Breast epithelium (tissue), 4 donors: ENCODE data around the gene FSTL4. TPM values are rescaled to one million over a fixed set of nuclear protein-coding genes. Genes with fewer than 3 reads are reported as not detected.

Experiments
- DNase-seq, 2 donors: peaks; one replicate each; pipeline ENCODE4 v3.0.0-alpha.2; 2019; ENCODE audit warnings: low spot score in 2 of 2
- H3K27ac ChIP-seq, 2 donors: fragments of 200-600 bp; sonication (generic) in 1 of 2; one replicate each; pipeline ENCODE4 v1.5.1; 2016 to 2019; ENCODE audit warnings: mild to moderate bottlenecking in 1 of 2
- H3K27me3 ChIP-seq, 2 donors: fragments of 200-600 bp; sonication (generic) in 1 of 2; one replicate each; pipeline versions ENCODE4 v1.5.1 to v1.6.0; 2017 to 2019; ENCODE audit warnings: control low read depth in 1 of 2, mild to moderate bottlenecking in 1 of 2
- H3K36me3 ChIP-seq: fragments of 200-600 bp; one replicate; pipeline ENCODE4 v1.5.1; 2019
- H3K4me1 ChIP-seq, 2 donors: fragments of 200-600 bp; sonication (generic); one replicate each; pipeline ENCODE4 v1.5.1; 2016 to 2019; ENCODE audit warnings: control low read depth in 1 of 2
- H3K4me3 ChIP-seq, 3 donors: fragments of 200-600 bp; sonication (generic); 1 replicate in 2 of 3; 2 replicates in 1 of 3; pipeline ENCODE4 v1.5.1; 2016 to 2019; ENCODE audit warnings: mild to moderate bottlenecking in 3 of 3, moderate library complexity in 2 of 3
- H3K9me3 ChIP-seq, 2 donors: fragments of 200-600 bp; sonication (generic) in 1 of 2; one replicate each; pipeline ENCODE4 v1.5.1; 2016 to 2019; ENCODE audit warnings: control low read depth in 1 of 2
- CTCF ChIP-seq, 3 donors: fragments of 450-650 bp; IDR thresholded peaks; one replicate each; pipeline ENCODE4 v1.5.1; 2016 to 2017; ENCODE audit warnings: antibody characterized with exemption in 3 of 3, mild to moderate bottlenecking in 3 of 3, moderate library complexity in 3 of 3
- POLR2A ChIP-seq: fragments of 450-650 bp; IDR thresholded peaks from one replicate; pipeline ENCODE4 v1.6.1; 2016; ENCODE audit warnings: antibody characterized with exemption, mild to moderate bottlenecking, moderate library complexity
- POLR2AphosphoS5 ChIP-seq, 3 donors: sonication (generic); formaldehyde crosslinking; IDR thresholded peaks; one replicate each; pipeline ENCODE4 v1.6.1; 2017; ENCODE audit warnings: antibody characterized with exemption in 3 of 3
- intact Hi-C: fragments of 100-400 bp; cut with DNase I; formaldehyde crosslinking; loops from one replicate; pipeline ENCODE4 v1.15.1; 2023; ENCODE audit warnings: low total_unique reads
- total RNA-seq, 3 donors: library from RNA; depleted of rRNA; stranded (reverse); fragments of >200 nt; gene quantifications; one replicate each; pipeline ENCODE4 v1.1.0, GENCODE V29; 2016

Gene FSTL4
- total RNA-seq, 3 donors from 2014 or later, result 0.16 to 0.98 (median 0.88) TPM

GRCh38 chr5:133147815-133148567 is 464.4 kb downstream of the FSTL4 start:
- Histone ChIP-seq H3K4me3 (no peak overlapping the region), H3K4me1 (no peaks in the 10 kb centered on the region), H3K27ac (no peak overlapping the region), H3K9me3 (no peaks in the 10 kb centered on the region), H3K36me3 (no peaks in the 10 kb centered on the region), H3K27me3 (no peaks in the 10 kb centered on the region)
- no peak for DNase-seq
- TF ChIP-seq CTCF (IDR thresholded peaks at IDR 0.05) (no peak), POLR2AphosphoS5 (IDR thresholded peaks at IDR 0.05) (no peak), POLR2A (no peak)
- intact Hi-C loops, result no loop called here

- TF ChIP-seq CTCF (IDR thresholded peaks at IDR 0.05) (no peak), POLR2AphosphoS5 (IDR thresholded peaks at IDR 0.05) (no peak), POLR2A (no peak)
- no peaks in the 10 kb centered on the region for H3K9me3 ChIP-seq
- no peaks in the 10 kb centered on the region for H3K27me3 ChIP-seq
- H3K4me3 ChIP-seq, result no peak overlapping the region
- intact Hi-C loops, result no loop called here
- no peak for DNase-seq
- no peaks in the 10 kb centered on the region for H3K4me1 ChIP-seq
- H3K36me3 ChIP-seq, result no peaks in the 10 kb centered on the region
- no peak overlapping the region for H3K27ac ChIP-seq
These were observed 464.9 kb downstream of the FSTL4 start for GRCh38 chr5:133147411-133147810.
